ENCODE data around the gene FCRL2.

FCRL2 gene

DNA sequence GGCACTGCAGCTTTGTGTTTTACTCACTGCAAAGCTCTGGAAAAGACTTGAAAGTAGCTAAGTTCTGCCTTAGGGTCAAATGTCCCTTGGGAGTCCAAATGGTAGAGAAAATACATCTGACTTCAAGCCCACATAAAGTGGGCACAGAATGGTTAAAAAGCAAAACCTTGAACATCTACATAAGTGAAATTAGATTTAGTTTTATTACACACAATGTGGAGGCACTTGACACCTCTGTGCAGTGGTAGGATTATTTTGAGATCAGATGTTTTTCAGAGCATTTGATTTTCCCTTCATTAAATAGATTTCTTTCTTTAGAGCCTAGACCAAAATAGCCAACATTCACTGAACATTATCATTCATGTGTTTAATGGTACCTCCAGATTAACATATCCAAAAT, 65.1 kb downstream of the FCRL2 start:
- no peak for DNase-seq (ENCODE audit: low read depth)
- in situ Hi-C loops (cut with HindIII; ENCODE audit: low sequenced_read_pairs), result no loop called here
- TF ChIP-seq CTCF (IDR thresholded peaks at IDR 0.05; ENCODE audit: low read depth, low read length, missing control alignments), result no peak
- H3K4me3 ChIP-seq (ENCODE audit: low read depth, low read length), result no peak overlapping the region

DNA sequence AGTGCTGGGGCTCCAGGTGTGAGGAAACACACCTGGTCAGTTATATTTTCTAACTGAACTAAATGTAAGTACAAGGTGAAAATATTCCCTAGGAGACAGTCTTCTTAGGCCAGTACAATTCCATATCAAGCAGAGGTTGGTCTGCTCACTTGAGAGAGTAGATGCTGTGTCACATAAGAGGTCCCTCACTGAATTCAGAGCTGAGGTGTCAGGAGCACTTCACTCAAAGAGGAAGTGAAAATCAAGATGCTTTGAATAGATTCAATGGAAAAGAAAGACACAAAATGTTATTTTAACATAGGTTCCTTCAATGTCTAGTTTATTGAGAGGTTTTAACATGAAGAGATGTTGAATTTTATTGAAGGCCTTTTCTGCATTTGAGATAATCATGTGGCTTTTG, 72.1 kb downstream of the FCRL2 start:
- no peak for TF ChIP-seq CTCF (IDR thresholded peaks at IDR 0.05; ENCODE audit: low read depth, low read length, missing control alignments)
- in situ Hi-C loops (cut with HindIII; ENCODE audit: low sequenced_read_pairs), result no loop called here
- DNase-seq (ENCODE audit: low read depth), result no peak
- no peak overlapping the region for H3K4me3 ChIP-seq (ENCODE audit: low read depth, low read length)

GRCh38 chr1:157703981-157704380, 73.0 kb downstream of the FCRL2 start:
- in situ Hi-C loops (cut with HindIII; ENCODE audit: low sequenced_read_pairs), result no loop called here
- DNase-seq (ENCODE audit: low read depth), result no peak
- H3K4me3 ChIP-seq (ENCODE audit: low read depth, low read length), result no peak overlapping the region
- TF ChIP-seq CTCF (IDR thresholded peaks at IDR 0.05; ENCODE audit: low read depth, low read length, missing control alignments), result no peak

DNA sequence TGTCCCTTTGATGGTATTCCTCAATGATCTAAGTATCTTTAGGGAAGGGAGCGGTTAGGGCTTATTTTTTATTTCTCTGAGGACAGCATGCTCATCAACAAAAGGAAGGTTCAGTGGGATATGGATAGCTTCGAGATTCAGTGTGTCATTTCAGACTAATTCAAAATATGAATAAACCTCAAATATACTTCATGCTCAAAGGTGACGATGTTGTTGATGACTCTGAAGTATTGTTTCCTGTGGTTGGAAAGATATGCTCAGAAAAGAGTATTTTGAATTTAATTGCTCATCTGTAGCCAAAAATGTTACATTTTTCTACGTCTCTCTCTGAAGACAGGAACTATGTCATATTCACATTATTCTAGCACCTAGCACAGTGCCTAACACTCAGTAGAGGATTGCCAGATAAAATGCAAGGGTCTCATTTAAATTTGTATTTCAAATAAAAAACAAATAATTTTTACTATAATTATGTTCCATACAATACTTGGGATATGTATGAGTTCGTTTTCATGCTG, 74.6 kb downstream of the FCRL2 start:
- DNase-seq (ENCODE audit: low read depth), result no peak
- no peak overlapping the region for H3K4me3 ChIP-seq (ENCODE audit: low read depth, low read length)
- in situ Hi-C loops (cut with HindIII; ENCODE audit: low sequenced_read_pairs), result no loop called here
- no peak for TF ChIP-seq CTCF (IDR thresholded peaks at IDR 0.05; ENCODE audit: low read depth, low read length, missing control alignments)

DNA sequence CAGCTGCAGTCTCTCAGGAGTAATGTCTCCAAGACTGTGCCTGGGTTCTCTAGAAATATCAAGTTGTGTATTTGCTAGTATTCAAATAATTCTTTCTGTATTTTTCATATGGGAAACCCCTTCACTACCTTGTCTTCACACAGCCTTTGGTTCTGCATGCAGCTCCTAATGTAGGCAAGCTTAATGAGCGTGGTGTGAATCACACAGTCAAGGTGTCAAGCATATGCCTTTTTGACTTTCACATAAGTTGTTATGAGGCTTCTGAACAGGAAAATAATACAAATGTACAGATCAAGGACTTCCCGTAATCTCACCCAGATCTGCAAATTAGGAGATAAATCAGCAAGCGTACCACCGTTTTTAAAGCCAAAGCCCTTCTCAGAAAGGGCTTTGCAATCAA, 76.2 kb downstream of the FCRL2 start, which contains the start of gene FCRL3:
FCRL3 (minus strand) TSS at position 38 of the 400 bp plus-strand sequence. CDS start 280 bp downstream, outside the sequence.
- in situ Hi-C loops (cut with HindIII; ENCODE audit: low sequenced_read_pairs), result no loop called here
- no peak within 1 kb of the TSS for H3K4me3 ChIP-seq (ENCODE audit: low read depth, low read length)
- no peak for DNase-seq (ENCODE audit: low read depth)
- TF ChIP-seq CTCF (IDR thresholded peaks at IDR 0.05; ENCODE audit: low read depth, low read length, missing control alignments), result no peak

- no peak for TF ChIP-seq CTCF (IDR thresholded peaks at IDR 0.05; ENCODE audit: low read depth, low read length, missing control alignments)
- in situ Hi-C loops (cut with HindIII; ENCODE audit: low sequenced_read_pairs), result no loop called here
- no peak for DNase-seq (ENCODE audit: low read depth)
- no peak overlapping the region for H3K4me3 ChIP-seq (ENCODE audit: low read depth, low read length)
Observed at GRCh38 chr1:157700305-157700704, 76.6 kb downstream of the FCRL2 start.
